T-cell (primary cell): Measurements from ENCODE around the gene SLAMF8. TPM values are rescaled to one million over a fixed set of nuclear protein-coding genes. Genes with fewer than 3 reads are reported as not detected.

Experiments
- ATAC-seq, 4 experiments: fragments of 200-7000 bp in 3 of 4; fragments of 150-1000 bp in 1 of 4; cut with Tn5 transposase; replicated peaks in 1 of 4; 1 replicate in 3 of 4; 2 replicates in 1 of 4; pipeline ENCODE4 v1.10.0; 2021; ENCODE audit warnings: moderate library complexity in 3 of 4, mild to moderate bottlenecking in 2 of 4, moderate number of reproducible peaks in 1 of 4
- CTCF ChIA-PET, 2 donors: fragments of 300-600 bp; sonication (Branson Sonifier 250); formaldehyde crosslinking; loops; one replicate each; lab custom pipeline; 2022; ENCODE audit warnings: antibody characterized with exemption in 2 of 2; lab: Charles Lee
- POLR2A ChIA-PET, 2 donors: fragments of 300-600 bp; sonication (Branson Sonifier 250); formaldehyde crosslinking; loops; one replicate each; lab custom pipeline; 2022; ENCODE audit warnings: antibody characterized with exemption in 2 of 2; lab: Charles Lee
- DNase-seq, 35 experiments: peaks; one replicate each; pipeline versions ENCODE4 v3.0.0 to v3.0.0-alpha.2; 2013 to 2023
- H3K27ac ChIP-seq: one replicate; pipeline ENCODE4 v1.5.1; 2013; ENCODE audit warnings: low read length
- H3K27me3 ChIP-seq, 2 experiments: replicated peaks in 1 of 2; 1 replicate in 1 of 2; 2 replicates in 1 of 2; pipeline versions ENCODE4 v1.6.1 to v1.7.0; 2013; ENCODE audit warnings: low read length in 1 of 2, mixed read lengths in 1 of 2; ENCODE audit not compliant: control insufficient read depth in 2 of 2, insufficient read depth in 2 of 2; ENCODE audit errors: extremely low read depth in 1 of 2
- H3K36me3 ChIP-seq, 2 donors: 1 replicate in 1 of 2; 2 replicates in 1 of 2; pipeline versions ENCODE4 v1.6.1 to v1.7.0; 2013; ENCODE audit warnings: low read length in 1 of 2; ENCODE audit not compliant: control insufficient read depth in 2 of 2, insufficient read depth in 1 of 2; ENCODE audit errors: extremely low read depth in 1 of 2
- H3K4me1 ChIP-seq, 2 experiments: 1 replicate in 1 of 2; 2 replicates in 1 of 2; pipeline versions ENCODE4 v1.6.1 to v1.7.0; 2013; ENCODE audit warnings: low read length in 2 of 2, mixed read lengths in 1 of 2; ENCODE audit not compliant: insufficient read depth in 2 of 2, control insufficient read depth in 1 of 2; ENCODE audit errors: extremely low read depth in 1 of 2
- H3K4me3 ChIP-seq, 2 donors: 1 replicate in 1 of 2; 2 replicates in 1 of 2; pipeline versions ENCODE4 v1.5.1 to v1.7.0; 2013; ENCODE audit warnings: mild to moderate bottlenecking in 2 of 2, low read length in 1 of 2, moderate library complexity in 1 of 2; ENCODE audit not compliant: control insufficient read depth in 1 of 2; ENCODE audit errors: extremely low read depth in 1 of 2
- H3K9me3 ChIP-seq: 2 replicates; pipeline ENCODE4 v1.7.0; 2013
- H3K27ac Mint-ChIP-seq, 2 donors: one replicate each; pipeline ENCODE4 v1.8.0; 2020 to 2021; ENCODE audit warnings: mild to moderate bottlenecking in 2 of 2, mixed read lengths in 2 of 2
- H3K27me3 Mint-ChIP-seq, 2 donors: one replicate each; pipeline ENCODE4 v1.8.0; 2021 to 2022; ENCODE audit warnings: mixed read lengths in 2 of 2
- H3K36me3 Mint-ChIP-seq: one replicate; pipeline ENCODE4 v1.8.0; 2021; ENCODE audit warnings: mixed read lengths
- H3K4me1 Mint-ChIP-seq, 3 donors: one replicate each; pipeline ENCODE4 v1.8.0; 2020 to 2022; ENCODE audit warnings: mixed read lengths in 3 of 3, mild to moderate bottlenecking in 1 of 3
- H3K4me3 Mint-ChIP-seq, 3 donors: one replicate each; pipeline ENCODE4 v1.8.0; 2020 to 2022; ENCODE audit warnings: mild to moderate bottlenecking in 3 of 3, mixed read lengths in 3 of 3, moderate library complexity in 3 of 3
- H3K9me3 Mint-ChIP-seq, 3 donors: one replicate each; pipeline ENCODE4 v1.8.0; 2020 to 2022; ENCODE audit warnings: mixed read lengths in 3 of 3
- WGBS: methylation state at CpG from one replicate; pipeline ENCODE4 v1.1.5; 2013; ENCODE audit warnings: missing lambda C conversion rate; ENCODE audit not compliant: insufficient coverage; 5-methylcytosine and 5-hydroxymethylcytosine counted together
- total RNA-seq, 35 experiments: library from RNA in 6 of 35; stranded (reverse) in 6 of 35; fragments of 120-200 nt in 1 of 35; gene quantifications; one replicate each; pipeline versions ENCODE4 v1.2.1 to v1.2.4 and lab custom pipeline; 2013 to 2026

SLAMF8 gene
- total RNA-seq, 5 donors from 2014 or later (not counting 1 experiment from before 2014, with no cell fraction given): 0.41 to 1.0 (median 0.69) TPM; not detected in 1

DNA sequence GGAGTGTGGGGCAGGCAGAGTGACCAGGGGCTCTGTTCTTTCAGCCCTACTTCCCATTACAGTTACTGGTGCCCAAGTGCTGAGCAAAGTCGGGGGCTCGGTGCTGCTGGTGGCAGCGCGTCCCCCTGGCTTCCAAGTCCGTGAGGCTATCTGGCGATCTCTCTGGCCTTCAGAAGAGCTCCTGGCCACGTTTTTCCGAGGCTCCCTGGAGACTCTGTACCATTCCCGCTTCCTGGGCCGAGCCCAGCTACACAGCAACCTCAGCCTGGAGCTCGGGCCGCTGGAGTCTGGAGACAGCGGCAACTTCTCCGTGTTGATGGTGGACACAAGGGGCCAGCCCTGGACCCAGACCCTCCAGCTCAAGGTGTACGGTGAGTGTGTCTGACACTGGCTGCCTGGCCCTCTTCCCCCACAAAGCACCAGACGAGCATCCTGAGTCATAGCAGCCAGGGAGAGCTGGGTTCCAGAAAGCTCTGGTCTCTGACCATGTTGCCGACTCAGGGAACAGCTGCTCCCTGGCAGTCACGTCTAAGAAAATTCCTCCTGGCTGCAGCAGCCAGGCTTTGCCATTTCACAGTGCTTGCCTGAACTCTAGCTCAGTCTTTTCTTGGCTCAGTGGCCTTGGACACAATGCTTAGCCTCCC, 3.3 kb downstream of the SLAMF8 start:
- ChIA-PET POLR2A (no interaction called here), CTCF (interaction anchor here in 1 of 2 donors (1.0 kb wide), 1 partner anchor 31 kb away, joined by 4 read pairs; no protein-coding TSS in a partner anchor)
- 91% methylated on average over 18 of the region's 18 CpGs for WGBS
- Mint-ChIP-seq H3K4me1 (peaks cover 41 to 45% (median 45%) of the 10 kb centered on the region in 3 donors), H3K9me3 (peaks cover 0 to 9% (median 8%) of the 10 kb centered on the region in 3 donors), H3K4me3 (no peak overlapping the region), H3K27ac (no peak overlapping the region), H3K27me3 (peaks cover 0 to 2% of the 10 kb centered on the region in 2 donors), H3K36me3 (peaks cover 11% of the 10 kb centered on the region)
- Histone ChIP-seq H3K9me3 (no peaks in the 10 kb centered on the region), H3K36me3 (peaks cover 0 to 1% of the 10 kb centered on the region in 2 donors), H3K27me3 (no peaks in the 10 kb centered on the region), H3K27ac (no peak overlapping the region), H3K4me3 (no peak overlapping the region), H3K4me1 (peaks cover 22 to 50% of the 10 kb centered on the region in 2 experiments)
- no peak for ATAC-seq
- DNase-seq: no peak

DNA sequence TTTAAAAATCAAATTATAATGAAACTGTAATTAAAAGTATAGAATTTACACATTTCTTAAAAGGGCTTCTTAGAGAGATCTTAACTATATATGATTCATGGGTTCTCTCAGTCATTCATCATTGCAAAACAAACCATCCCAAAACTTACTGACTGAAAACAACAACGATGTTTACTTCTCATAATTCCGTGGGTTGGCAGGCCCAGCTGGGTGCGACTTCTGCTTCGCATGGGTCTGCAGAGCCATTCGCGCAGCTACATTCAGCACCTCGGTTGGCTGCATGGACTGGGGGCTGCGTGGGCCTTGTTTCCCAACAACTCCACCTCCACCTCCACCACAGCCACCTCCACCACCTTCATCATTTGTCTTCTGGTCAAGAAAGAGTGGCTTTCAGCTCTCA, 4.0 kb downstream of the SLAMF8 start:
- Histone ChIP-seq H3K9me3 (no peaks in the 10 kb centered on the region), H3K27me3 (no peaks in the 10 kb centered on the region), H3K36me3 (peaks cover 2 to 3% of the 10 kb centered on the region in 2 donors), H3K27ac (no peak overlapping the region), H3K4me3 (no peak overlapping the region), H3K4me1 (peaks cover 19 to 42% of the 10 kb centered on the region in 2 experiments)
- no peak for DNase-seq
- ChIA-PET CTCF (interaction anchor here in 1 of 2 donors (1.0 kb wide), 1 partner anchor 31 kb away, joined by 4 read pairs; no protein-coding TSS in a partner anchor), POLR2A (no interaction called here)
- Mint-ChIP-seq H3K27ac (no peak overlapping the region), H3K4me3 (no peak overlapping the region), H3K4me1 (peaks cover 33 to 37% (median 37%) of the 10 kb centered on the region in 3 donors), H3K9me3 (peaks cover 0 to 9% (median 8%) of the 10 kb centered on the region in 3 donors), H3K36me3 (peaks cover 16% of the 10 kb centered on the region), H3K27me3 (peaks cover 0 to 2% of the 10 kb centered on the region in 2 donors)
- ATAC-seq: no peak
- 93% methylated on average over 7 of the region's 8 CpGs for WGBS

DNA sequence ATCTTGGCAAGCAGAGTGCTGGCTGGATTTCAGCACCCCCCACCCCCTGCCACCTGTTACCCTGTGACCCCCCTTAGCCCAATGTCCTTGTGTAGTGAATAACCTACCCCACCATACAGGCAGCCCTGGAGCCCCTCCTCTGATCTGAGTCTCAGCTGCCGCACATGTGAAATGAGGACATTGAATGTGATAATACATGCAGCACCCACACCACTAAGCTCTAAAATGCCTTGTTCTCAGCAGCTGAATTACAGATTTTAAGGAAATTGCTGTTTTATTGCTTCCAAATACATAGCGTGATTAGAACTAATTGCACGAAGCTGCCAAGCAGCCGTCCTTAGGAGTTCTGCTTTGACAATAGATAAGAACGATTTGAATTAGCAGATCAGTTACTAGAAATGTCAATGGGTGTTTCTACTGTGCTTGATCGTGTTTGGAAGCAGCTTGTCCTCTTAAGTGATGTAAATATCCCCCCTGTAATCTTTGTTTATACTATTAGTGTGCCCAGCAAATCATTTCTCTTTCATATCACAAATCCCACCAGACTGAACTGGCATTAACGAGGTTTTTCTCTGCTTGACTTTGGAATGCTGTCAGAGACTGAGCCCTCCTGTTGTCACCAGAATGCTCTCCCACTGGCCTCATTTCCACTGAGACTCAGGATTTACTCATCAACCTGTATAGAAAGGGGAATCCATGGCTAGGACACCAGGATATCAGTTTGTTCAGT, 4.9 kb downstream of the SLAMF8 start:
- no peak for ATAC-seq
- Histone ChIP-seq H3K36me3 (peaks cover 2 to 4% of the 10 kb centered on the region in 2 donors), H3K27me3 (no peaks in the 10 kb centered on the region), H3K4me3 (no peak overlapping the region), H3K4me1 (peaks cover 10 to 34% of the 10 kb centered on the region in 2 experiments), H3K27ac (no peak overlapping the region), H3K9me3 (no peaks in the 10 kb centered on the region)
- CTCF ChIA-PET: interaction anchor here in 1 of 2 donors (1.2 kb wide), 1 partner anchor 59 kb away, joined by 3 read pairs; no protein-coding TSS in a partner anchor
- Mint-ChIP-seq H3K9me3 (peaks cover 0 to 9% (median 8%) of the 10 kb centered on the region in 3 donors), H3K36me3 (peaks cover 21% of the 10 kb centered on the region), H3K4me3 (no peak overlapping the region), H3K27ac (no peak overlapping the region), H3K4me1 (peaks cover 25 to 28% (median 28%) of the 10 kb centered on the region in 3 donors), H3K27me3 (peaks cover 0 to 2% of the 10 kb centered on the region in 2 donors)
- POLR2A ChIA-PET: no interaction called here
- no peak for DNase-seq
- no CpG with 5 or more reads among the region's 7 CpGs for WGBS

DNA sequence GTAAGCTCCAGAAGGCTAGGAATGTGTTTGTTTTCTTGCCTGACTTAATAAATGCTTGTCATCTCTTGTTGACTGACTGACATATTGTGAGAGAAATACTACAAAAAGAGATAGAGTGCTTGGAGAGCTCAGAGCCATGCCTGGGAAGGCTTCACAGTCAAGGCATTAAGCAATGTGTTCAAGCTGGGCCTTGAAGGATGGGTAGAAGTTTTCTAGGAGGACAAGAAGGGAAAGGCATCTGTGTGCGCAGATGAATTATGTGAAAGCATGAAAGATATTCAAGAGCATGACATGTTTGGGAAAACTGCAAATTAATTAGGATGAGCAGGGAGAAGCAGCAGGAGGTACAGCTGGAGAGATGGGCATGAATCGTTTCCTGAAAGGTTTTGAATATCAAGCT, 5.6 kb downstream of the SLAMF8 start:
- Mint-ChIP-seq H3K27ac (no peak overlapping the region), H3K27me3 (peaks cover 0 to 2% of the 10 kb centered on the region in 2 donors), H3K36me3 (peaks cover 26% of the 10 kb centered on the region), H3K4me3 (no peak overlapping the region), H3K4me1 (peaks cover 17 to 21% (median 21%) of the 10 kb centered on the region in 3 donors), H3K9me3 (peaks cover 0 to 9% (median 8%) of the 10 kb centered on the region in 3 donors)
- ATAC-seq: no peak
- Histone ChIP-seq H3K27ac (no peak overlapping the region), H3K9me3 (no peaks in the 10 kb centered on the region), H3K4me3 (no peak overlapping the region), H3K4me1 (peaks cover 6 to 26% of the 10 kb centered on the region in 2 experiments), H3K36me3 (peaks cover 2 to 4% of the 10 kb centered on the region in 2 donors), H3K27me3 (no peaks in the 10 kb centered on the region)
- CTCF ChIA-PET: interaction anchor here in 1 of 2 donors (1.2 kb wide), 1 partner anchor 58 kb away, joined by 3 read pairs; no protein-coding TSS in a partner anchor
- 93% methylated on average over 2 of the region's 2 CpGs for WGBS
- POLR2A ChIA-PET: interaction anchor here in 1 of 2 donors (0.6 kb wide), 1 partner anchor 1393 kb away, joined by 6 read pairs; no protein-coding TSS in a partner anchor
- DNase-seq: no peak

DNA sequence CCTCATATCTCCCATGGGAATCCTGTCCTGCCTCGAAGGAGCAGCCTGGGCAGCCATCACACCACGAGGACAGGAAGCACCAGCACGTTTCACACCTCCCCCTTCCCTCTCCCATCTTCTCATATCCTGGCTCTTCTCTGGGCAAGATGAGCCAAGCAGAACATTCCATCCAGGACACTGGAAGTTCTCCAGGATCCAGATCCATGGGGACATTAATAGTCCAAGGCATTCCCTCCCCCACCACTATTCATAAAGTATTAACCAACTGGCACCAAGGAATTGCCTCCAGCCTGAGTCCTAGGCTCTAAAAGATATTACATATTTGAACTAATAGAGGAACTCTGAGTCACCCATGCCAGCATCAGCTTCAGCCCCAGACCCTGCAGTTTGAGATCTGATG, 8.7 kb downstream of the SLAMF8 start:
- peaks cover 0 to 3% (median 3%) of the 10 kb centered on the region in 3 donors for H3K4me1 Mint-ChIP-seq
- no peaks in the 10 kb centered on the region for H3K27me3 ChIP-seq
- peaks cover 2 to 4% of the 10 kb centered on the region in 2 donors for H3K36me3 ChIP-seq
- DNase-seq (no peak), ATAC-seq (no peak)
- H3K9me3 Mint-ChIP-seq: no peaks in the 10 kb centered on the region
- ChIA-PET POLR2A (no interaction called here), CTCF (no interaction called here)
- WGBS: 77% methylated on average over 3 of the region's 3 CpGs
- peaks cover 25% of the 10 kb centered on the region for H3K36me3 Mint-ChIP-seq
- H3K4me3 Mint-ChIP-seq: no peak overlapping the region
- no peak overlapping the region for H3K4me3 ChIP-seq
- H3K9me3 ChIP-seq: no peaks in the 10 kb centered on the region
- no peak overlapping the region for H3K27ac Mint-ChIP-seq
- H3K27ac ChIP-seq: no peak overlapping the region
- no peaks in the 10 kb centered on the region for H3K27me3 Mint-ChIP-seq
- no peaks in the 10 kb centered on the region for H3K4me1 ChIP-seq

DNA sequence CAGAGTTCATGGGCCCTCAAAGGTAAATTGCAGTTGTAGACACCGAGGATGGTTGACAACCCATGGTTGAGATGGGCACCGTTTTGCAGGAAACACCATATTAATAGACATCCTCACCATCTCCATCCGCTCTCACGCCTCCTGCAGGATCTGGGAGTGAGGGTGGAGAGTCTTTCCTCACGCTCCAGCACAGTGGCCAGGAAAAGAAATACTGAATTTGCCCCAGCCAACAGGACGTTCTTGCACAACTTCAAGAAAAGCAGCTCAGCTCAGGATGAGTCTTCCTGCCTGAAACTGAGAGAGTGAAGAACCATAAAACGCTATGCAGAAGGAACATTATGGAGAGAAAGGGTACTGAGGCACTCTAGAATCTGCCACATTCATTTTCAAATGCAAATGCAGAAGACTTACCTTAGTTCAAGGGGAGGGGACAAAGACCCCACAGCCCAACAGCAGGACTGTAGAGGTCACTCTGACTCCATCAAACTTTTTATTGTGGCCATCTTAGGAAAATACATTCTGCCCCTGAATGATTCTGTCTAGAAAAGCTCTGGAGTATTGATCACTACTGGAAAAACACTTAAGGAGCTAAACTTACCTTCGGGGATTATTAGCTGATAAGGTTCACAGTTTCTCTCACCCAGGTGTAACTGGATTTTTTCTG, 9.3 kb downstream of the SLAMF8 start:
- Histone ChIP-seq H3K9me3 (no peaks in the 10 kb centered on the region), H3K4me1 (no peaks in the 10 kb centered on the region), H3K4me3 (no peak overlapping the region), H3K27me3 (no peaks in the 10 kb centered on the region), H3K36me3 (peaks cover 2 to 4% of the 10 kb centered on the region in 2 donors), H3K27ac (no peak overlapping the region)
- H3K27me3 Mint-ChIP-seq: no peaks in the 10 kb centered on the region
- DNase-seq: no peak
- ChIA-PET CTCF (no interaction called here), POLR2A (no interaction called here)
- peaks cover 25% of the 10 kb centered on the region for H3K36me3 Mint-ChIP-seq
- no peak overlapping the region for H3K27ac Mint-ChIP-seq
- no peaks in the 10 kb centered on the region for H3K9me3 Mint-ChIP-seq
- no CpG with 5 or more reads among the region's 8 CpGs for WGBS
- peaks cover 0 to 3% (median 3%) of the 10 kb centered on the region in 3 donors for H3K4me1 Mint-ChIP-seq
- no peak for ATAC-seq
- no peak overlapping the region for H3K4me3 Mint-ChIP-seq
